ENCODE results near the gene SH3GL2. TPM values are rescaled to one million over a fixed set of nuclear protein-coding genes. Genes with fewer than 3 reads are reported as not detected.

SH3GL2 gene
- total RNA-seq, 1 experiment from 2014 or later, result not detected

- TF ChIP-seq REST (IDR thresholded peaks at IDR 0.05; ENCODE audit: insufficient read depth in 1 of 2, low read depth in 2 of 2, low read length in 1 of 2) (no peak), TCF7L2 (IDR thresholded peaks at IDR 0.05; ENCODE audit: low read depth, low read length) (no peak), SIN3A (IDR thresholded peaks at IDR 0.05; ENCODE audit: borderline replicate concordance, insufficient read depth, low read depth, low read length) (no peak), POLR2AphosphoS5 (IDR thresholded peaks at IDR 0.05; ENCODE audit: low read depth, low read length) (no peak)
- TF ChIP-seq, protein P1, sequence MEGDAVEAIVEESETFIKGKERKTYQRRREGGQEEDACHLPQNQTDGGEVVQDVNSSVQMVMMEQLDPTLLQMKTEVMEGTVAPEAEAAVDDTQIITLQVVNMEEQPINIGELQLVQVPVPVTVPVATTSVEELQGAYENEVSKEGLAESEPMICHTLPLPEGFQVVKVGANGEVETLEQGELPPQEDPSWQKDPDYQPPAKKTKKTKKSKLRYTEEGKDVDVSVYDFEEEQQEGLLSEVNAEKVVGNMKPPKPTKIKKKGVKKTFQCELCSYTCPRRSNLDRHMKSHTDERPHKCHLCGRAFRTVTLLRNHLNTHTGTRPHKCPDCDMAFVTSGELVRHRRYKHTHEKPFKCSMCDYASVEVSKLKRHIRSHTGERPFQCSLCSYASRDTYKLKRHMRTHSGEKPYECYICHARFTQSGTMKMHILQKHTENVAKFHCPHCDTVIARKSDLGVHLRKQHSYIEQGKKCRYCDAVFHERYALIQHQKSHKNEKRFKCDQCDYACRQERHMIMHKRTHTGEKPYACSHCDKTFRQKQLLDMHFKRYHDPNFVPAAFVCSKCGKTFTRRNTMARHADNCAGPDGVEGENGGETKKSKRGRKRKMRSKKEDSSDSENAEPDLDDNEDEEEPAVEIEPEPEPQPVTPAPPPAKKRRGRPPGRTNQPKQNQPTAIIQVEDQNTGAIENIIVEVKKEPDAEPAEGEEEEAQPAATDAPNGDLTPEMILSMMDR (IDR thresholded peaks at IDR 0.05), result no peak
- in situ Hi-C loops (cut with HindIII; ENCODE audit: low pct_unique_long_range_greater_than_20kb, low sequenced_read_pairs) (no loop called here), intact Hi-C loops (cut with micrococcal nuclease; ENCODE audit: unreplicated experiment) (no loop called here)
- H3K4me1 ChIP-seq (ENCODE audit: control insufficient read depth, insufficient read depth, low read length), result no peaks in the 10 kb centered on the region
- no peaks in the 10 kb centered on the region; the same call in 1 of the 2 replicates for H3K27me3 ChIP-seq (ENCODE audit: control insufficient read depth, insufficient read depth, low read length)
- ATAC-seq (no peak), DNase-seq (ENCODE audit: low read depth, low spot score) (no peak)
- ChIA-PET CTCF (no interaction called here), POLR2A (no interaction called here)
- H3K9me3 ChIP-seq (ENCODE audit: control insufficient read depth, insufficient read depth, low read depth, low read length), result no peaks in the 10 kb centered on the region
- H3K27ac ChIP-seq (ENCODE audit: low read length), result no peak overlapping the region
- H3K36me3 ChIP-seq (ENCODE audit: control insufficient read depth, insufficient read depth, low read length), result no peaks in the 10 kb centered on the region
- H3K4me3 ChIP-seq (ENCODE audit: low read depth in 2 of 2, low read length in 2 of 2), result no peak overlapping the region
- BruUV-seq (replicated peaks), result no TSS peak
Observed at GRCh38 chr9:17536027-17536426, 42.8 kb upstream of the SH3GL2 start.

GRCh38 chr9:17551023-17551422, 27.8 kb upstream of the SH3GL2 start:
- Histone ChIP-seq H3K27ac (ENCODE audit: low read length) (no peak overlapping the region), H3K9me3 (ENCODE audit: control insufficient read depth, insufficient read depth, low read depth, low read length) (no peaks in the 10 kb centered on the region), H3K36me3 (ENCODE audit: control insufficient read depth, insufficient read depth, low read length) (no peaks in the 10 kb centered on the region), H3K27me3 (ENCODE audit: control insufficient read depth, insufficient read depth, low read length) (no peaks in the 10 kb centered on the region), H3K4me1 (ENCODE audit: control insufficient read depth, insufficient read depth, low read length) (no peaks in the 10 kb centered on the region), H3K4me3 (ENCODE audit: low read depth in 2 of 2, low read length in 2 of 2) (no peak overlapping the region)
- no peak for TF ChIP-seq SIN3A (IDR thresholded peaks at IDR 0.05; ENCODE audit: borderline replicate concordance, insufficient read depth, low read depth, low read length)
- TF ChIP-seq, protein P1 (IDR thresholded peaks at IDR 0.05), result no peak
- TF ChIP-seq REST (IDR thresholded peaks at IDR 0.05; ENCODE audit: insufficient read depth in 1 of 2, low read depth in 2 of 2, low read length in 1 of 2), result no peak
- DNase-seq (ENCODE audit: low read depth, low spot score) (no peak), ATAC-seq (no peak)
- in situ Hi-C loops (cut with HindIII; ENCODE audit: low pct_unique_long_range_greater_than_20kb, low sequenced_read_pairs) (no loop called here), intact Hi-C loops (cut with micrococcal nuclease; ENCODE audit: unreplicated experiment) (no loop called here)
- ChIA-PET POLR2A (no interaction called here), CTCF (no interaction called here)
- BruUV-seq (replicated peaks), result no TSS peak

Measured in Panc1 (cell line).